GM23248 (cell line): ENCODE measurements around the gene MARS2.

Experiments used
- EZH2 ChIP-seq: fragments of 200-600 bp; sonication (generic); IDR thresholded peaks from 2 replicates; pipeline ENCODE4 v1.6.1; 2018; ENCODE audit warnings: antibody characterized with exemption, mild to moderate bottlenecking; ENCODE audit not compliant: insufficient read depth, poor library complexity, severe bottlenecking
- EZH2phosphoT487 ChIP-seq: fragments of 200-600 bp; sonication (generic); IDR thresholded peaks from 2 replicates; pipeline ENCODE4 v1.6.1; 2018; ENCODE audit warnings: antibody characterized with exemption, moderate library complexity, mild to moderate bottlenecking, low read depth; ENCODE audit not compliant: insufficient read depth

- no peak for TF ChIP-seq EZH2
- TF ChIP-seq EZH2phosphoT487 = no peak
Measured at GRCh38 chr2:197740200-197740599, 35.0 kb downstream of the MARS2 start.
